AG09309 (cell line): Measurements from ENCODE around the gene TCF3.

Source experiments
- DNase-seq: peaks from one replicate; pipeline ENCODE4 v3.0.0-alpha.2; 2010; ENCODE audit warnings: low read depth
- H3K4me3 ChIP-seq: 2 replicates; pipeline ENCODE4 v1.5.1; 2011; ENCODE audit warnings: mild to moderate bottlenecking, low read depth, low read length, moderate library complexity; ENCODE audit not compliant: control insufficient read depth
- CTCF ChIP-seq: IDR thresholded peaks from 2 replicates; pipeline ENCODE4 v1.5.1; 2011; ENCODE audit warnings: mild to moderate bottlenecking, low read depth, low read length, inconsistent platforms; ENCODE audit not compliant: insufficient read depth, control insufficient read depth; ENCODE audit errors: missing control alignments

TCF3 gene

GRCh38 chr19:1592024-1592754, 60.2 kb downstream of the TCF3 start:
- TF ChIP-seq CTCF: no peak
- DNase-seq: peak; percentile 34
- H3K4me3 ChIP-seq: peak overlapping the region; percentile 88

DNA sequence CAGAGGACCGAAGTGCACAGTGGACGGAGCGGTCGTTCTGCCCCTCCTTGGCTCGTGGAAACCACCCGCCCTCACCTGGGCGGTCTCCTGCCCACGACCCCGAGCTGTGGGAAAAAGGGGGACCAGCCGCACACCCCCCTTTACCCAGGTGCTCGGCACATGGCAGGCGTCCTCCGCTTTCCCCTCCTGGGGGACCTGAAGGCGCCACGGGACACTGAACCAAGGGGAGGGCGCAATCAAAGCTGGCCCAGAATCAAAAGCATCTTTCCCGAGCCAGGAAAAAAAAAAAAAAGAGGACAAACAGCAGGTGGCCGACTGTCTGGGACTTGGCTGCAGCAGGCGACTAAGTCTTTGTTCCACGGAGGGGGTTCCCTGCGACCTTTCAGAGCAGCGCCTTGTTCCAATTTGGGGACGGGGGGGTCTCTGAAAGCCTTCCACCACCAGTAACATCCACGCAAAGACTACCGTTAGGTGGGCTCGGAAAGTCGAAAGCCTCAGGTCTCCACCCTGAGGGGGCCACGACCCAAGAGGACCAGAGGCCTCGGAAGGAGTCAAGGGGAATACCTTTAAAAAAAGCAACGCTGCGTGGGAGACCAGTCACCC, 60.9 kb downstream of the TCF3 start:
- no peak for TF ChIP-seq CTCF
- DNase-seq: no peak
- H3K4me3 ChIP-seq: peak overlapping the region; percentile 88

GRCh38 chr19:1590641-1591397, 61.6 kb downstream of the TCF3 start:
- DNase-seq: no peak
- TF ChIP-seq CTCF: peak; percentile 38
- H3K4me3 ChIP-seq: peak overlapping the region; percentile 88

DNA sequence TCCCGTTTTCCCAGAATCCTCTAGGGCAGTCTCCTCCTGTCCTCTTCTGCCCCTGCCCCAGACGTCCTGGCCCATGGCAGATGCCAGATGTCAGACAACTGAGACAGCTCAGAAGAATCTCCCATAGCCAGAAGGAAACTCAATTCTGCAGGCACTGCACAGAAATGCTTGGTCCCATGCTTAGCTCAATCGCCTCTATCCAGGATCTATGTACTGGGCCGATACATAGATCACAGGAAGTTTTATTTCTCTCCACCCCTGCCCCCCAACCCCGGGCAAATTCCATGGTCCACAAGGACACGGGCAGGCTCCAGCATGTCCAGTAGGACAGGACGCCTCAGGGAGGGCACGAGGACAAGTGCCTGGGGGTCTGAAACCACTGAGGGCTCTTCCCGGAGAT, 64.5 kb downstream of the TCF3 start:
- DNase-seq: no peak
- no peak for TF ChIP-seq CTCF
- no peak overlapping the region for H3K4me3 ChIP-seq

DNA sequence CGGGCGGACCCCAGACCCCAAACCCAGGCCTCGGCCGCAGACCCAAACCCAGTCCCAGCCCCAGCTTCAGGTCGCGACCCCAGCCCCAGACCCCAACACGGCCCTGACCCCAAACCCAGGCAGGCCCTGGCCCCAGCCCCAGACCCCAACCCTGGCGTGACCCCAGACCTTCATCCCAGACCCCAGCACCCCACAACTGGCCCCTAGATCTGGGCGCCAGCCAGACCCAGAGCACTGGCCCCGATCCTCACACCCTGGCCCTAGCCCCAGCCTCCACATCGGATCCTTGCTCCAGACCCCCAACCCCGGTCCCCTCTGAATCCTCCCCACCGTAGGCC, 67.2 kb downstream of the TCF3 start:
- TF ChIP-seq CTCF: no peak
- no peak overlapping the region for H3K4me3 ChIP-seq
- no peak for DNase-seq

DNA sequence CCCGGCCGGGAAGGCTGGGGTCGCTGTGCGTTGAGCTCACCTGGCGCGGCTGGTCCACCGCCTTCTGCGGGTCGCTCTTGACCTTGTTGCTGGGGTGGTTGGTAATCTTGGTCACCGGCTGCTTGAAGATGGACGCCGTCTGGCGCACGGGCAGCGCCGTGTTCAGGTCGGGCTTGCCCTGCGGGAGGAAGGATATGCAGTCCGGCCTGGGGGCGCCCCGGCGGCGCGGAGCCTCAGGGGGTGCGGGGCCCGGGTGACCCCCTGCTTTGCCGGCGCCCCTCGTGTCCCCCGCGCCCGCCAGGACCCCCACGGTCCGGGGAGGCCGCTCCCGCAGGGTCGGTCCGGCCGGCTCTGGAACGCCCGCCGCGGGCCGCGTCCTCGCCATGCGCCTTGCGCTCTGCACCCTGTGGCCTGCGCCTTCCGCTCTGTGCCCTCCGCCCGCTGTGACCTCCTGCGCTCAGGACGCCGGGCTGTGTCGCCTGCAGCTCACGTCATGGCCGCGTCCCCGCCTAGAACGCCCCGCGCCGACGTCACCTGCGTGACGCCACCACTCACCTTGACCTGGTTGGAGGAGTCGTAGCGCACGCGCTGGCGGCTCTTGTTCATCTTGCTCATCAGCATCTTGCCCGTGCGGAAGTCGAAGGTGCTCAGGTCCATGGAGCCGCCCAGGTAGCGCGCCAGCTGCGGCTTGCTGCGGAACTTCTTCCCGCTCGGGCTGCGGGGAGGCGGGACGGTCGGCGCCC, 67.7 kb downstream of the TCF3 start:
- no peak for TF ChIP-seq CTCF
- no peak for DNase-seq
- H3K4me3 ChIP-seq: no peak overlapping the region
